RWPE1 (cell line): ENCODE data around the gene CACNA1F.

ENCODE experiments used
- CTCF ChIA-PET: fragments of 350-600 bp; sonication (Branson Sonifier 250); formaldehyde crosslinking; extraction: SDS; loops from one replicate; lab custom pipeline; 2021; lab: Yijun Ruan, JAX
- POLR2A ChIA-PET: fragments of 400-600 bp; formaldehyde crosslinking; extraction: SDS; loops from one replicate; lab custom pipeline; 2020; ENCODE audit warnings: antibody characterized with exemption; ENCODE audit not compliant: low non-redundant PET; lab: Yijun Ruan, JAX
- DNase-seq: peaks from one replicate; pipeline ENCODE4 v3.0.0; 2012; ENCODE audit warnings: low spot score
- H3K27ac ChIP-seq: fragments of 450-650 bp; 2 replicates; pipeline ENCODE4 v1.5.1; 2017
- TF ChIP-seq, protein P1 (sequence below): fragments of 450-650 bp; conservative IDR thresholded peaks from 2 replicates; pipeline ENCODE4 v1.5.1; 2017; ENCODE audit warnings: low read depth, mild to moderate bottlenecking

CACNA1F gene

DNA sequence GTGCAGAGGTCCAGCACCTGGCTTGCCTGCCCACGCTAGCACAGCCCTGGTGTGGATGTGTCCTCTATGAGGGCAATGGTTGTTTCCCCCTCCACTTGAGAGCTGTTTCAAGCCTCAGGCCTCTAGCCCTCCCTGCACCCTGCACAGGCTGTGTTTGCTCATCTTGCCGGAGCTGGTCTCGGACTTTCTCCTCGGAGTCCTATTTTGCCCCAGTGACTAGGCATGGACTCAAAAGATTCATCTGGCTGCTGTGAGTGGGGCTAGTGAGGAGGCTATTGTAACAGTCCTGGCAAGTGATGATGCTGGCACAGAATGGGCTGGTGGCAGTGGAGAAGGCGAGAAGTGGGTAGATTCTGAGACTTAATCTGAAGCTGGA is 25.6 kb upstream of the CACNA1F start:
- TF ChIP-seq, protein P1, sequence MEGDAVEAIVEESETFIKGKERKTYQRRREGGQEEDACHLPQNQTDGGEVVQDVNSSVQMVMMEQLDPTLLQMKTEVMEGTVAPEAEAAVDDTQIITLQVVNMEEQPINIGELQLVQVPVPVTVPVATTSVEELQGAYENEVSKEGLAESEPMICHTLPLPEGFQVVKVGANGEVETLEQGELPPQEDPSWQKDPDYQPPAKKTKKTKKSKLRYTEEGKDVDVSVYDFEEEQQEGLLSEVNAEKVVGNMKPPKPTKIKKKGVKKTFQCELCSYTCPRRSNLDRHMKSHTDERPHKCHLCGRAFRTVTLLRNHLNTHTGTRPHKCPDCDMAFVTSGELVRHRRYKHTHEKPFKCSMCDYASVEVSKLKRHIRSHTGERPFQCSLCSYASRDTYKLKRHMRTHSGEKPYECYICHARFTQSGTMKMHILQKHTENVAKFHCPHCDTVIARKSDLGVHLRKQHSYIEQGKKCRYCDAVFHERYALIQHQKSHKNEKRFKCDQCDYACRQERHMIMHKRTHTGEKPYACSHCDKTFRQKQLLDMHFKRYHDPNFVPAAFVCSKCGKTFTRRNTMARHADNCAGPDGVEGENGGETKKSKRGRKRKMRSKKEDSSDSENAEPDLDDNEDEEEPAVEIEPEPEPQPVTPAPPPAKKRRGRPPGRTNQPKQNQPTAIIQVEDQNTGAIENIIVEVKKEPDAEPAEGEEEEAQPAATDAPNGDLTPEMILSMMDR = no peak
- DNase-seq = no peak
- ChIA-PET POLR2A (no interaction called here), CTCF (no interaction called here)
- no peak overlapping the region for H3K27ac ChIP-seq

DNA sequence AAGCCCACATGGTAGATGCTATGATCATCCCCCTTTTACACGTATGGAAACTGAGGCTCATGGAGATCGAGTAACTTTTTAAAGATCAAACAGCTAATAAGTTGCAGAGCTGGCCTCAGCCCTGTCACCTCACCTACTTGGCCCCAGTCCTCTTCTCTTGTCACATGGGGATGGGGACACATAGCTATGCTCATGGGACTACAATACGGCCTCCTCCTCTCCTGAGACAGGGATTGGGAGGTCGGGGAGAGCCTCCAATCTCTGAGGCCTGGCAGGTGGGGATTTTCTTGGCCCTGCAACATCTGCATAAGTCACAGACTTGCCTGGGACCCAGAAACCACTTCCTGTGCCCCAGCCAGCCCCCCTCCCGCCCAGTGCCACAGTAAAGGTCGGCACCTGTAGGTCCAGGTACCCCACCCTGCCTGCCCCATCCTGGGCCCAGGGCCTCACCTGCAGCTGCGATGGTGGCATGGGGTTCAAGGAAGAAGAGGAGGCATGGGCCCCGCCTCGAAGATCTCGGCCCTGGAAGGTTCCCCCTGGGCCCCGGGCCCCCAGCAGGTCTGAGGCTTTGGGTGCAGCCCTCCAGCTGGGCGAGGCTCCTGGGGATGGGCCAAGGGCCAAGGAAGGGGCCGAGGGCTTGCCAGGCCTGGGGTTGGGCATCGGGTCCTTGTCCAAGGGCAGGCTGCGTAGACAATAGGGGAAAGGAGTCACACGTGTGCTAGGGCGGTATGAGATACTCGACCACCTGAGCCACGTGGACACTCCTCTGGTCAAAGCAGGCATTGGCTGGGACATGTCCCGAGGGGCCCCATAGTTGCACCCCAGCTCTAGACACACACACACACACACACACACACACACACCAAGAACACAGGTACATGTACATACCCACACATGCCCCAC is 25.0 kb upstream of the CACNA1F start:
- ChIA-PET POLR2A (no interaction called here), CTCF (no interaction called here)
- TF ChIP-seq, protein P1 = no peak
- no peak overlapping the region for H3K27ac ChIP-seq
- no peak for DNase-seq

DNA sequence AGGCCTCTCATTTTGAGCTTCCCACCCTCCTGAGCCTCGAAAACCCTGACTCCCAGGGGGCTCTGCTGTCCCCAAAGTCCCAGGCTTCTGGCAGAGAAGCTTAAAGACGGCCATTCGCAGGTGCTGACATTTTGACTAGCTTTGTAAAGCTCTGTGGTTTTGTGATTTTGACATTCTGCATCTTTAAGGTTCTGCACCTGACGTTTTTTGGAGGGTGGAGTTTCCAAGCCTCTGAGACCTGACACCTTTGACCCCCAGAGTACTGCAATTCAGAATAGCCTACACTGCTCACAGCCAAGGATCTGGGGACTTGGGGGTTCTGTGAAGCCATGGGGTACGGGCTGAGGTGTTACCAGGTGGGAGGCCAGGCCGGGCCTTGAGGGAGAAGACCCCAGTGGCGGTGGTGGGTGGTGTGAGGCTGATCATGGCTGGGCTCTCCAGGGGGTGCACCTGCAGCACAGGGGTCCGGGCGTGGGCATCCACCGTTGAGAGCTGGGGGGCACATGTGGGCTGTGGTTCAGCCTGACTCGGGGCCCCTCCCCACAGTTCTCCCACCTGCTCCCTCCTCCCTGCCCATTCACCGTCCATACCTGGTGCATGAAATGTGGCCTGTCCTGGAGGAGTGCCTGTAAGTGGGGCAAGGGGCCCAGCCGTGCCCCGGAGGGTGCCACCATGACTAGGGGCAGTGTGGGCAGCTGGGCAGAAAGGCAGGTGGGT is 24.1 kb upstream of the CACNA1F start:
- ChIA-PET POLR2A (no interaction called here), CTCF (no interaction called here)
- H3K27ac ChIP-seq = no peak overlapping the region
- TF ChIP-seq, protein P1 = no peak
- DNase-seq = no peak

DNA sequence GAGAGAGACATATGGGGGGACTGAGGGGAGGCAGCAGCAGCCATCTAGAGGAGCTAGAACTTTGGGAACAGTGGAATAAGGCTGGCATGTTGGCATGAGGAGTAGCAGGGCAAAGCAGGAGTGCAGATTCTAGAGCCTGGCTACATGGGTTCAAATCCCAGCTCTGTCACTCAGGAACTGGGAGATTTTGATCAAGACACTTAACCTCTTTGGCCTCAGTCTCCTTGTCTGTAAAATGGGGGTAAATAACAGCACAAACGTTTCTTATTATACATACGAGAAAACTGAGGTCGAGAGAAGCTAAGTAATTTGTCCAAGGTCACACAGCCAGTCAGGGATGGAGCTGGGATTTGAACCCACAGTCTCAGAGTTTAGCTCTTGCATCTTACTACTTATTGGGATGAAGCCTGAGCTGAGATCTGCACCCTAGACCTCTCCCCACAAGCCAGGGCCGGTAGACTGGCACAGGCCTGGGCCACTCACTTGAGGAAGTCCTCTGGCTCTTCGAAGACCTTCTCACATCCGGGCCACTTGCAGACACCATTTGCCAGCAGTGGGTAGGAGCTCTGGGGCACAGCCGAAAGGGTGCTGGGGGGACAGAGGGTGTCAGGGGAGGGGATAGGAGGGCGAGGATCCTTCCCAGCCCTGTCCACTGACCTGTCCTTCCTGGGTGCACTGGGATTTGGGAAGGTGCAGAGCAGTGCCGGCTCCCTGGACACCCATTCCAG is 23.3 kb upstream of the CACNA1F start:
- DNase-seq = no peak
- no peak overlapping the region for H3K27ac ChIP-seq
- TF ChIP-seq, protein P1 = no peak
- ChIA-PET POLR2A (no interaction called here), CTCF (no interaction called here)

DNA sequence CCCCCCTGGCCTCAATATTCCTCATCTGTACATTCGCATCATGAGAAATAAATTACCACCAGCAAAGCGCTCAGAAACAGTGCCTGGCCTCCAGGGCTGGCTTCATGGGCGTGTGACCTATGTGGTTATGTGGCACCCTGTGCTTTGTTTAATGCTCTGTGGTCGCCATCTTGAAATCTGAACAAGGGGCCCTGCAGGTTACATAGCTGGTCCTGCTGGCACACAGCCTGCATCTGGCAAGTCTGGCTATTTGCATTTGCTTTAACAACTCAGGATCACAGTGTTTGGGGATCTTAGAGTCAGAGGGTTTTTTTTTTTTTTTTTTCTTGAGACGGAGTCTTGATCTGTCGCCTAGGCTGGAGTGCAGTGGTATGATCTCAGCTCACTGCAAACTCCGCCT is 21.5 kb upstream of the CACNA1F start:
- CTCF ChIA-PET = interaction anchor here (0.6 kb wide), 1 partner anchor 500 kb away, joined by 3 read pairs; no protein-coding TSS in a partner anchor
- TF ChIP-seq, protein P1 = no peak
- H3K27ac ChIP-seq = no peak overlapping the region
- no peak for DNase-seq
- POLR2A ChIA-PET = no interaction called here

DNA sequence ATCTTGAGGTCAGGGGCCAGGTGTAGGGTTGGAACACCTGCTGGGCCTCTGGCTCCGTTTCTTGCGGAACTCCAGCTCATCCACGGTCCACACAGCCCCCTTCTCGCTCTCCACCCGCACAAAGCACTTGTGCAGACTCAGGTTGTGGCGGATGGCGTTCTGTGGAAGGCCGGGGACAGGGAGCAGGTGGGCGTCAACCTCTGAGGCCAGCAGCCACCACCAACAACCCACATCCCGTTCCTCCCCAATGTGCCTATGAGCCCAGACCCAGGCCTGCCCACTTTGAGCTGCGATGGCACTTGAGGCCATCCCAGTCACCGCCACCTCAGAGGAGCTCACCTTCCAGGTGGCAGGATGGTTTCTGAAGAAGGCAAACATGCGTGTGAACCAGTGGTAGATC is 18.2 kb upstream of the CACNA1F start:
- TF ChIP-seq, protein P1 = no peak
- no peak for DNase-seq
- H3K27ac ChIP-seq = no peak overlapping the region
- CTCF ChIA-PET = no interaction called here
- POLR2A ChIA-PET = interaction anchor here (1.0 kb wide), 1 partner anchor 10 kb away, joined by 3 read pairs; no protein-coding TSS in a partner anchor
